HG03439 (cell line): ENCODE results near the gene SLC28A1.
"Not testable (repeated sequence)": the region's sequence is repeated elsewhere in the genome, so short reads cannot be mapped to it uniquely, and the experiment has no call there.

ENCODE experiments used
- ATAC-seq: cut with Tn5 transposase; IDR thresholded peaks from one replicate; pipeline ENCODE4 v1.9.1; 2021; ENCODE audit warnings: mild to moderate bottlenecking, moderate library complexity; ENCODE audit not compliant: unreplicated experiment

The SLC28A1 gene

DNA sequence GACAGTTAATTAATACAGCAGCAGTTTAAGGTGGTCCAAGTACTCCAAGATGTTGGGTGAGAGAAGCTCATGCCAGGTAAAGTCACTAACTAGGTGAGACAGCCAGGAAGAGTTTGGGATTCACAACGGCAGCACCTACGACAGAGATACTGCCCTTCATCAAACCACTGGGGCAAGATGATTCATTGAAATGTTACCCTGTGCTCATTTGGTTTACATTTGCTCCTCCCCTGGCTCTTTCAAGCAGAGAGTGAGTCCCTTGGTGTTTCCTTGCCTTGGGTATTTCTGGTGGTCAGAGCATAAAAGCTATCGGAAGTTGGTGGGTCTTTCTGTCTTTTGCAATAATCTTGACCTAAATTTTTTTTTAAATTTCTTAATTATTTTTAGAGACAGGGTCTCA is 77.2 kb downstream of the SLC28A1 start:
- no peak for ATAC-seq

DNA sequence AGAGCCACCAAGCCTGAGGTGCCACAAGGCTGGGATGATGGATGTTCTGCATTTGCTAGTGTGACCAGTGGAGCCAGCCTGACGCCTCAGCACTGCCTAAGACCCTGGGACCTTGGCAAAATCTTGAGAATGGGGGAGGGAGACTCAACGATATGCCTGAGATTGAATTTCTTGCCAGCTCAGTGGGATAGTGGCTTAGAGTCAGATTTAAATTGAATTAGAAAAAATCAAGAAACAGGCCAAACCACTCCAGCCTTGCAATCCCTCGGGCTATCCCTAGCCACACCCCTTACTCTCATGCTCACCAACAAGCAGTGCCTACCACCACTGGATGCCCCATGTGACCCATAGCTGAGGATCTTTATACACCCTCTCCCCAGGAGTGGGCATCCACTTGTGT is 78.5 kb downstream of the SLC28A1 start:
- no peak for ATAC-seq

DNA sequence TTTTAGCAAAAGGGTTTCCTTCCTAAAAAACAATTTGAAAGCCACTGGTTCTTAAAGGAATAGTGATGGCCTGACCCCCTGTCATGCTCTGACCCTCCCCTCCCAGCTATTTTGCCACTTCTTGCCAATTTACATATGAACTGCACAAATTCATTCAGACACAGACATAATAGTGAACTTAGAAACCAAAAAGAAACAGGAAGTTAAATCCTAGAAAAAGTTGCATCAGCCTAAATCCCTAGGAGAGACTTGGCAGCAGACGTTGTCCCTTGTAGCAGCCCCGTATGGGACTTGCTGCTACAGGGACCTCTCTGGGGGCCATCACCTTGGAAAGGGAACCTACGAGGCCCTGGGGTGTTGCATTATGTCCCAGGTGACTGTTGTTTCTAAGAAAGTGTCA is 82.9 kb downstream of the SLC28A1 start:
- ATAC-seq: no peak

DNA sequence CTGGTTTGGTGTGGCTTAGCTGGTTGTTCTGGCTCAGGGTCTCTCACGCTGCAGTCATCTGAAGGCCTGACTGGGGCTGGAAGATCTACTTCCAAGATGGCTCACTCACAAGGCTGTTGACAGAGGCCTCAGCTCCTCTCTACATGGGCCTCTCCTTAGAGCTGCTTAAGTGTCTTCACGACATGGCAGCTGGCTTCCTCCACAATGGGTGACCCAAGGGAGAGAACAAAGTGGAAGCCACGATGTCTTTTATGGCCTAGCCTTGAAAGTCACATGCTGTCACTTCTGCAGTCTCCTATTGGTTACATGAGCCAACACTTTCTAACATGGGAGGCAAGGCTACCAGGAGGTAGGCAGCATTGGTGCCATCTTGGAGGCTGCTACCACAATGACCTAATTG is 83.8 kb downstream of the SLC28A1 start:
- no peak for ATAC-seq

- no peak for ATAC-seq
Observed at GRCh38 chr15:84969257-84969656, 84.8 kb downstream of the SLC28A1 start.

GRCh38 chr15:84970843-84971242 is 86.4 kb downstream of the SLC28A1 start:
- no peak for ATAC-seq

- ATAC-seq: no peak
Observed at GRCh38 chr15:84973492-84974460, 89.3 kb downstream of the SLC28A1 start.

DNA sequence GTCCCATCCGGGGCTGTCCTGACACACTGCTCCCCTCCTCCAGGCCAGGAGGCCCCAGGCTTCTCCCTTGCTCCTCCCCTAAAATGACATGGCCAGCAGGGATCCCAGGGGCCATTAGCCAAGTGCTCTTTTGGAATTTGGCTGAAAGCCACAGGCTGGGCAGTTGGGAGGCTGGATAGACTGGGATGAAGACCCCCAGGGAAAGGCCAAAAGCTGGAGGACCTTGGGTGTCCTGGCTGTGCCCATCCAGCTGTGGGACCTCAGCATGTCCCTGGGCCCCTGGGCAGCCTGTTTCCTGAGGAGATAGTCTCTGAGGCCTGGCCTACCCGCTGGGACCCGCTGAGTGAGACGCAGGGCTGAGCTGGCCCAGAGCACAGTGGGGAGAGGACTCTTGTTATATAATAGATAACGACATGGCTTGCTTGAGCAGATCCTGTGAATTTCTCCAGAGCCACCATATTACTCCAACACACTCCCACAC is 91.4 kb downstream of the SLC28A1 start:
- no peak for ATAC-seq

GRCh38 chr15:84976746-84977345 is 92.4 kb downstream of the SLC28A1 start:
- no peak for ATAC-seq

GRCh38 chr15:84979651-84980050 is 95.2 kb downstream of the SLC28A1 start:
- ATAC-seq: no peak

DNA sequence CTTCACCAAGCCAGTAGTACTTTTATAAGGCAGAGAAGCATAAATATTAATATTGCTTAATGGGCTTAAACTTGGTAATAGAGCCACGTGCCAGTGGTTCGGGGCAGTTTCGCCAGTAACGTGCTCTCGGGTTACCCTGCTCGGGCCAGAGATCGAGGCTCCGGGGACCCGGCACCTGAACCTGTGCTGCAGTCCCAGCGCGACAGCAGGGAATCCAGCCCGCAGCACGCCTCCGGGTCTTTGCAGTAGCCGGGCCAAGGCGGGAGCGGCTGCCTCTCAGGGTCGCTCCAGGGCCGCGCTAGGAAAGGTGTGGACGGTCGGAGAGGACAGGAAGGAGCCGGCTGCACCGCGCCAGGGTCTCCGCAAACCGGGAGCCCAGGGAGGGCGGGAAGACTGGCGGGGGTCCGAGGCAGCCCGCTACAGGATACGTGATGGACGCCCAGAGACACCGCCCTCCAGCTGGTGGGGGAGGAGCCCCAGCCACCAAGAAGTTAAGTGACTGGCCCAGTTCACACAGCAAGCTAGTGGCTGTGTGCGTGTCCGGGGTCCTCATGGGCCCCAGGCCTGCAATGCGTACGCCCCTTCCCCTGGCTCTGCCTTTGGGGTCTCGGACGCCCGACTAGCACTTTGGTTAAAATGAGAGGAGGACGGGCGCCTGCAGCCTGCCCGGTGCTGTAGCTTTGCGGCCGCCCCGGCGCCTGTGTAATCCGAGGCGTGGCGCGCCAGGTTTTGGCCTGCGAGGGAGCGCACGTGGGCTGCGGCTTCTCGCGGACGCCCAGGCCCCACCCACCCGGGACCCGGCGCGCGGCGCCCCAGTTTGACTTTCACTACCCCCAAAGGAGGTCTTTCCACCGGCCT is 96.0 kb downstream of the SLC28A1 start:
- peak; percentile 55 for ATAC-seq

- ATAC-seq: peak; percentile 69
Observed at GRCh38 chr15:84981054-84981710, 96.7 kb downstream of the SLC28A1 start.

GRCh38 chr15:84981711-84982300 is 97.3 kb downstream of the SLC28A1 start, which contains the start of gene PDE8A:
Gene PDE8A, plus strand, starts transcription at chr15:84981856. Its CDS starts 307 bp downstream, at chr15:84982163.
- peak; percentile 25 for ATAC-seq

DNA sequence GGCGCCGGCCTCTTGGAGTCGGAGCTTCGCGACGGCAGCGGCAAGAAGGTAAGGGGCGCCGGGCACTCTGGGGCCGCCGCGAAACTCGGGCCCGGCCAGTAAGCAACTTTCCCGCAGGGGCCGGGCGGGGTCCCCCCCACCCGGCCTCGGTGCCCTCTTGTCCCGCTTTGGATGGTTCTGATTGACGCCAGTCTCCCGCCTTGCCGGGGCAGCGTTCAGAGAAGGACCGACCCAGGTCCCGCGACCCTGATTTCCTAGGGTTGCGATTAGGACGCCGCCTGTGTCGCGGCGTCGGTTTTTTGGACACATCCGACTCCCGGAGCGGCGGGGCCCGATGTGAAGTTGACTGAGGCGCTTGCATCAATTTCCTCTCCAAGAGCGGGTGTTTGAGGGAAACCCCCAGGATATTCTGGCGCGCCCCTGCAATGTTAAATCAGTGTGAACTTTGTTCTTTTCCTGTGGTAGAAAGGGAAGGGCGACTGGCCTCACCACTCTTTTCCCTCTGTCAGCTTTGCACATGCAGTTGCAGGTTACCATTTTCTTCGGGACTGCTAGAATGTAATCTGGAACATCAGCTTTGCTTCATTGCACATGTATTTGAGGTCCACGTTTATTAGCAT is 97.9 kb downstream of the SLC28A1 start:
- ATAC-seq: no peak

DNA sequence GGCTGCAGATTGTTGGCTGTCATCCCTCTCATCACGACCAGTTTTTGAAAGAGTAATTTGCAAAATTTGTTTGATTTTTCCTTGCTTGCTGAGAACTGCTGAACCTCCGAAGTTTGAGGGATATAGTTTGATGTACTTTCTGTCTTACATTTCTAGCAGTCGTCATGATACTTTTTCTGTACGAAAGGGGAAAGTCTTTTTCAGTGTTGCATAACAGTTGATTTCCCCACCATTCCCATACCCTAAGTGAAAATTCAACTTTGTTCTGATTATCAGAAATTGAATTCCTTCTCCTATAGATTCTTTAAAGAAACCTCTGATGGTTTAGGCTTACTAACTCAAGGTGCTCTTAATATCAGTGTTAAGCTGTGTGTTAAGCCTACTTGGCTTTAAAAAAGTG is 98.8 kb downstream of the SLC28A1 start:
- no peak for ATAC-seq

- no peak for ATAC-seq
Observed at GRCh38 chr15:84983711-84984110, 99.2 kb downstream of the SLC28A1 start.

GRCh38 chr15:84985158-84985557 is 100.7 kb downstream of the SLC28A1 start:
- ATAC-seq: no peak

- ATAC-seq: not testable (repeated sequence)
Observed at GRCh38 chr15:84987351-84987750, 102.9 kb downstream of the SLC28A1 start.

GRCh38 chr15:84987949-84988624 is 103.6 kb downstream of the SLC28A1 start:
- ATAC-seq: no peak
